NCI-H2171 treated with DMSO at 0.1 percent for 48 hours (cell line): Measurements from ENCODE around the gene CSNK1G1.

Experiments used
- DNase-seq: peaks from one replicate; lab custom pipeline; 2025; lab: John Stamatoyannopoulos, UW

The CSNK1G1 gene

DNA sequence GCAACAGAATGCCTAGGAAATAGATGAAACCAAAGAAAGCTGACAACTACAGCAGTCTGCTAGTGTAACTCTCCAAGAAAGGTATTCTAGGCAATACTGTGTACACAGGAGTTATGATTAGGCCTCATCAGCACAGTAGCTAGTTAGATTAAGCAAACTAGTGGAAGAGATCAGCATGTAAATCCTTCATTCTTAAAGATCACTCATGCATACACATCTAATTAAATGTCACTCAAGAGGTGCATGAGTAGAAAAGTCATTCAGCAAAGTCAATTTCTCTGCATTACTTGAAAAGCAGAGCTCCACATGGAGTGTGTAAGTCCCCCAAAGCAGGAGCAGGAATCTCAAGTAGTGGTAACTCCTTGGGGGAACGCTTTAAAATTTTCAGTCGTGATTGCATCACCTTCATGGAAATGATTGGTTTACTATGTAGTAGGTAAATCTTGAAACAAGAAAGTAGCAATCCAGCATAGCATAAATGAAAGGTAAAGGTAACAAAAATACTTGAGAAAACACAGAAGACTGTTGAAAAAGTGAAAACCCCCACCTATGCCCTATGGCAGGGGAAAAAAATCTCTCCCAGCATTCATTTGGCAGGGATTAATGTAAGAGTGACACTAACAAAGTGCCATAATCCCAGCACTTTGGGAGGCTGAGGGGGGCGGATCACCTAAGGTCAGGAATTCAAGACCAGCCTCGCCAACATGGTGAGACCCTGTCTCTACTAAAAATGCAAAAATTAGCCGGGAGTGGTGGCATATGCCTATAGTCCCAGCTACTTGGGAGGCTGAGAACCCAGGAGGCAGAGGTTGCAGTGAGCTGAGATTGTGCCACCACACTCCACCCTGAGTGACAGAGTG lies 163.8 kb downstream of the CSNK1G1 start:
- DNase-seq: no peak

DNA sequence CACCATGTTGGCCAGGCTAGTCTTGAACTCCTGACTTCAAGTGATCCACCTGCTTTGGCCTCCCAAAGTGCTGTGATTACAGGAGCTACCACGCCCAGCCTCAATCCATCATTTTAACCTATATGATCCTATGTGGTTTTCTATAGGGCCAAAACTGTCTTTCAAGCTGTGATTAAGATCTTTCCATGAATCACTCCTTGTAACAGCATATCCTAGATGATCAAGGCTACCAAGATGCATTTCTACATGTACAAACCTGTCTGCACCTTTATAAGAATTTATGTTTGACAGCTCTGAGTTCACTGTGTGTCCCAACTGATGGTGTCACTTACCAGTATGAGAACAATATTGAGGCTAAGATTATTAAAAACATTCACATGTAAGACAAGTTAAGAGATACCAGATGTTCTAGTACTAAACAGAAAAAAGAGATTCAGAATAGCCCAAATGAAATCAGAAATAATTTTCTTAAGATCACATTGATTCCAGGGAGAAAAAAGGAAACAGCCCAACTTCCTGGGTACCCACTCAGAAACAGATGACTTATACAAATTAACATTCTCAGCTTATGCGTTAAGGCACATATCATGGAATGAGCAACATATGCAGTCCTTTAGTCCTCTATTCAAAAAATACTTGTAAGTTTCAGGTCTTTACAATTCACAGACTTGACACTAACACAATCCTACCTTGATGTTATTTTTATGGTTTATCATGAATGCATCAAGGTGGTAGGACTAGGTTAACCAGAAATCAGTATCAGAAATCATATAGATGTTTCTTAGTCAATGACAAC lies 168.4 kb downstream of the CSNK1G1 start:
- DNase-seq: no peak

DNA sequence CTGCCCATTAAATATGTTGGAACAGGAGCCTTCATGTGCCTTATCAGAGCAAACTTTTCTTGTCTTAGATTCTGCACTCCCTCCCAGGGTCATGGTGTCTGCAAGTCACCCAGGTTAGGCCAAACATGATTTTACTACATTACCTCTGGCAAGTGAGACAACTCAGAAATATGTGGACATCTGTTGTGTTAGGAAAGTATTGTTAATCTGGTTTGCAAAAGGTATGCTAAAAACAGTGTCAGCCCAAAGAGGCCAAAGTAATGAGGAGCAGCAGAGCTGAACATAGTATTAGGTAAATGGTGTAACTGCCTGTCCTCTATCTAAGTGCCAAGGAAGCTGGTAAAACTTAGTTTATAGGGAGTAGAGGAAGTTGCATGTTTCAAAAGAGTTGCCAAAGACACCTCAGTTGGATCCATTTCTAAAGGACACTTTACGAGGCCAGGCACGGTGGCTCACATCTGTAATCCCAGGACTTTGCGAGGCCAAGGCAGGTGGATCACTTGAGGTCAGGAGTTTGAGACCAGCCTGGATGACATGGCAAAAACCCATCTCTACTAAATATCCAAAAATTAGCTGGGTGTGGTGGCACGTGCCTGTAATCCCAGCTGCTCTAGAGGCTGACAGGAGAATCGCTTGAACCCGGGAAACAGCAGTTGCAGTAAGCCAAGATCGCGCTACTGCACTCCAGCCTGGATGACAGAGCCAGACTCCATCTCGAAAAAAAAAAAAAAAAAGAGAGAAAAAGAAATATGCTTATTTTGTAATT lies 170.6 kb downstream of the CSNK1G1 start:
- no peak for DNase-seq

GRCh38 chr15:64182859-64183370 lies 173.1 kb downstream of the CSNK1G1 start:
- DNase-seq: no peak

- DNase-seq: peak; percentile 83
These were observed 175.6 kb downstream of the CSNK1G1 start for GRCh38 chr15:64180235-64180824.

- DNase-seq: no peak
These were observed 189.7 kb downstream of the CSNK1G1 start for GRCh38 chr15:64166102-64166890.

DNA sequence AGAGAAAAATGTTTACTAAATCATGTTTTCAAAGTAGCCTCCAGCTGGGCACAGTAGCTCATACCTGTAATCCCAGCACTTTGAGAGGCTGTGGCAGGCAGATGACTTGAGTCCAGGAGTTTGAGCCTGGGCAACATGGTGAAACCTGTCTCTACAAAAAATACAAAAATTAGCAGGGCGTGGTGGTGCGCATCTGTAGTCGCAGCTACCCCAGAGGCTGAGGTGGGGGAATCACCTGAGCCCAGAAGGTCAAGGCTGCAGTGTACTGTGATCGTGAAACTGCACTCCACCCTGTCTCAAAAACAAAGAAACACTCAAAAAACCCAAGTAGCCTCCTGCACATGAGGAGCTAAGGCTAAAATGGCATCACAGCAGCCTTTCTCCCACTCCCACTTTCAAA lies 191.5 kb downstream of the CSNK1G1 start:
- no peak for DNase-seq

- DNase-seq: no peak
These were observed 192.2 kb downstream of the CSNK1G1 start for GRCh38 chr15:64163659-64164362.

DNA sequence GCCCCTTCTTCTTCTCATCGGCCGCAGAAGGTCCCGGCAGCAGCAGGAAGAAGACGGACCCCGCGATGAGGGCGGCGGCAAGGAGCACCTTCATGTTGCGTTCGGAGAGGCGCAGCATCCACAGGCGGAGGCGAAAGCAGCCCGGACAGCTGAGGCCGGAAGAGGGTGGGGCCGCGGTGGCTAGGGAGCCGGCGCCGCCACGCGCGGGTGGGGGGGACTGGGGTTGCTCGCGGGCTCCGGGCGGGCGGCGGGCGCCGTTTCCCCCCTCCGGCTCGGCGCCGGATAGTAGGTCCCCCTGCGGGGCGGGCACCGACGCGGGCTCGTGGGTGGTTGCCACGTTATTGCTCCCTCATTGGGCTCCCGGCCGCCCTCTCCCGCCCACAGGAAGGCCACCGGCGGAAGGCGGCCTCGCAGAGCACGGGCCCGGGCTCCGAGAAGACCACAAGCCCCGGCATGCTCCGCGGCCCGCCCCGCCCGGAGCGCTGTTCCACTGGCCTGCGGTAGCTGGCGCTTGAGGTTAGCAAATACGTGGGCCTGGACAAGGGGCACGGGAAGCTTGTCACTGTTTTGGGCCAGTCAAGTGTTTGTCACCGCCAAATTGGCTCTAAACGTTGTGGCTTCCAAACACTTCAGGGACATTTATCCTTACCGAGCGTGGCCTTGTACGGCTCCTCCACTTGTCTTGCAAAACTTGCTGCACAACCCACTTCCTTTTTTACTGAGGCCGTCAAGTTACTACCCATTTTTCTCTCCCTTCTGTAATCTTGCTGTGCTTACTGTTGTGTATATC lies 192.9 kb downstream of the CSNK1G1 start, which contains the start of gene PPIB:
Gene PPIB (minus strand): TSS at position 154 of the 790 bp plus-strand sequence. CDS start 36 bp downstream, at position 118.
- peak; percentile 95 for DNase-seq

- no peak for DNase-seq
These were observed 193.5 kb downstream of the CSNK1G1 start for GRCh38 chr15:64162478-64162868.

- no peak for DNase-seq
These were observed 194.1 kb downstream of the CSNK1G1 start for GRCh38 chr15:64161688-64162477.

- no peak for DNase-seq
These were observed 197.4 kb downstream of the CSNK1G1 start for GRCh38 chr15:64158363-64159134.

GRCh38 chr15:64157599-64158125 lies 198.3 kb downstream of the CSNK1G1 start:
- DNase-seq: no peak

GRCh38 chr15:64156652-64157331 lies 199.2 kb downstream of the CSNK1G1 start:
- DNase-seq: no peak

DNA sequence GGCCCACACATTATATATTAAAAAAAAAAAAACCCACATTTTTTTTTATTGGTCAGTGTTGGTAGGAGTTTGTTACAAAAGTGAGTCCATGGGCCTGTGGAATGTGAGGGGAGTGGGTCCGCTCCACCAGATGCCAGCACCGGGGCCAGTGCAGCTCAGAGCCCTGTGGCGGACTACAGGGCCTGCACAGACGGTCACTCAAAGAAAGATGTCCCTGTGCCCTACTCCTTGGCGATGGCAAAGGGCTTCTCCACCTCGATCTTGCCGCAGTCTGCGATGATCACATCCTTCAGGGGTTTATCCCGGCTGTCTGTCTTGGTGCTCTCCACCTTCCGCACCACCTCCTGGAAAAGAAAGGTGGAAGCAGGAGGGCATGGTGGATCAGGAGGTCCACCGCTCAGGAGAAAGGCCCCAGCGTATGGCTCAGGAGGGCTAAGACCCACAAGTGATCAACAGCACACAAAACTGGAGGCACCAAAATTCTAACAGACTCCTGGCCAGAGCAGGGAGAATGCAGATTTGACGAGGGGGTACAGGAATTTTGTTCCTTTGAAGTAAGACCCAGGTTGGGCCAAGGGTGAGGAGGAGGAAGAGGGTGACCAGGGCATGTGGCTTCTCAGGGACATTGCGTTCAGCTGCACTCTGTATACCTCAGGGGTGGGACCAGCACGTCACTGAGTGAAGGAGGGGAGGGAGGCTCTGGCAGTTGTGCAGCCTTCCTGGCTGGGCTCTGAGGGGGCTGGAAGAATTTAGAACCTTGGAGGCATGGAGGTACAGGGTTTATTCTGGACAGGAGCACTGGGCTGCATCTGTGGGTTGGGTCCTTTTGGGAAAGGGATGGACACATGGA lies 199.9 kb downstream of the CSNK1G1 start:
- DNase-seq: no peak
